T-cell (primary cell): Measurements from ENCODE around the gene MYLK2. TPM values are rescaled to one million over a fixed set of nuclear protein-coding genes. Genes with fewer than 3 reads are reported as not detected.
A peak's percentile ranks its signal among the peaks of the same experiment; 100 is the strongest.

Experiments
- ATAC-seq, 4 experiments: fragments of 200-7000 bp in 3 of 4; fragments of 150-1000 bp in 1 of 4; cut with Tn5 transposase; replicated peaks in 1 of 4; 1 replicate in 3 of 4; 2 replicates in 1 of 4; pipeline ENCODE4 v1.10.0; 2021; ENCODE audit warnings: moderate library complexity in 3 of 4, mild to moderate bottlenecking in 2 of 4, moderate number of reproducible peaks in 1 of 4
- CTCF ChIA-PET, 2 donors: fragments of 300-600 bp; sonication (Branson Sonifier 250); formaldehyde crosslinking; loops; one replicate each; lab custom pipeline; 2022; ENCODE audit warnings: antibody characterized with exemption in 2 of 2; lab: Charles Lee
- POLR2A ChIA-PET, 2 donors: fragments of 300-600 bp; sonication (Branson Sonifier 250); formaldehyde crosslinking; loops; one replicate each; lab custom pipeline; 2022; ENCODE audit warnings: antibody characterized with exemption in 2 of 2; lab: Charles Lee
- DNase-seq, 35 experiments: peaks; one replicate each; pipeline versions ENCODE4 v3.0.0 to v3.0.0-alpha.2; 2013 to 2023
- H3K27ac ChIP-seq: one replicate; pipeline ENCODE4 v1.5.1; 2013; ENCODE audit warnings: low read length
- H3K27me3 ChIP-seq, 2 experiments: replicated peaks in 1 of 2; 1 replicate in 1 of 2; 2 replicates in 1 of 2; pipeline versions ENCODE4 v1.6.1 to v1.7.0; 2013; ENCODE audit warnings: low read length in 1 of 2, mixed read lengths in 1 of 2; ENCODE audit not compliant: control insufficient read depth in 2 of 2, insufficient read depth in 2 of 2; ENCODE audit errors: extremely low read depth in 1 of 2
- H3K36me3 ChIP-seq, 2 donors: 1 replicate in 1 of 2; 2 replicates in 1 of 2; pipeline versions ENCODE4 v1.6.1 to v1.7.0; 2013; ENCODE audit warnings: low read length in 1 of 2; ENCODE audit not compliant: control insufficient read depth in 2 of 2, insufficient read depth in 1 of 2; ENCODE audit errors: extremely low read depth in 1 of 2
- H3K4me1 ChIP-seq, 2 experiments: 1 replicate in 1 of 2; 2 replicates in 1 of 2; pipeline versions ENCODE4 v1.6.1 to v1.7.0; 2013; ENCODE audit warnings: low read length in 2 of 2, mixed read lengths in 1 of 2; ENCODE audit not compliant: insufficient read depth in 2 of 2, control insufficient read depth in 1 of 2; ENCODE audit errors: extremely low read depth in 1 of 2
- H3K4me3 ChIP-seq, 2 donors: 1 replicate in 1 of 2; 2 replicates in 1 of 2; pipeline versions ENCODE4 v1.5.1 to v1.7.0; 2013; ENCODE audit warnings: mild to moderate bottlenecking in 2 of 2, low read length in 1 of 2, moderate library complexity in 1 of 2; ENCODE audit not compliant: control insufficient read depth in 1 of 2; ENCODE audit errors: extremely low read depth in 1 of 2
- H3K9me3 ChIP-seq: 2 replicates; pipeline ENCODE4 v1.7.0; 2013
- H3K27ac Mint-ChIP-seq, 2 donors: one replicate each; pipeline ENCODE4 v1.8.0; 2020 to 2021; ENCODE audit warnings: mild to moderate bottlenecking in 2 of 2, mixed read lengths in 2 of 2
- H3K27me3 Mint-ChIP-seq, 2 donors: one replicate each; pipeline ENCODE4 v1.8.0; 2021 to 2022; ENCODE audit warnings: mixed read lengths in 2 of 2
- H3K36me3 Mint-ChIP-seq: one replicate; pipeline ENCODE4 v1.8.0; 2021; ENCODE audit warnings: mixed read lengths
- H3K4me1 Mint-ChIP-seq, 3 donors: one replicate each; pipeline ENCODE4 v1.8.0; 2020 to 2022; ENCODE audit warnings: mixed read lengths in 3 of 3, mild to moderate bottlenecking in 1 of 3
- H3K4me3 Mint-ChIP-seq, 3 donors: one replicate each; pipeline ENCODE4 v1.8.0; 2020 to 2022; ENCODE audit warnings: mild to moderate bottlenecking in 3 of 3, mixed read lengths in 3 of 3, moderate library complexity in 3 of 3
- H3K9me3 Mint-ChIP-seq, 3 donors: one replicate each; pipeline ENCODE4 v1.8.0; 2020 to 2022; ENCODE audit warnings: mixed read lengths in 3 of 3
- WGBS: methylation state at CpG from one replicate; pipeline ENCODE4 v1.1.5; 2013; ENCODE audit warnings: missing lambda C conversion rate; ENCODE audit not compliant: insufficient coverage; 5-methylcytosine and 5-hydroxymethylcytosine counted together
- total RNA-seq, 35 experiments: library from RNA in 6 of 35; stranded (reverse) in 6 of 35; fragments of 120-200 nt in 1 of 35; gene quantifications; one replicate each; pipeline versions ENCODE4 v1.2.1 to v1.2.4 and lab custom pipeline; 2013 to 2026

The MYLK2 gene
- total RNA-seq, 5 donors from 2014 or later (not counting 1 experiment from before 2014, with no cell fraction given), result not detected

- peak overlapping the region in 1 of 2 donors; percentile 69 for H3K4me3 ChIP-seq
- POLR2A ChIA-PET, result interaction anchor here (0.7 kb wide), 2 partner anchors 14 to 110 kb away, joined by 3 to 4 read pairs; no protein-coding TSS in a partner anchor
- DNase-seq (no peak), ATAC-seq (no peak)
- H3K36me3 ChIP-seq, result no peaks in the 10 kb centered on the region
- no peak overlapping the region for H3K27ac Mint-ChIP-seq
- peak overlapping the region in 2 of 3 donors; percentile 9 to 84 for H3K4me3 Mint-ChIP-seq
- no peaks in the 10 kb centered on the region for H3K9me3 ChIP-seq
- 90% methylated on average over 3 of the region's 7 CpGs for WGBS
- peaks cover 5 to 30% of the 10 kb centered on the region in 2 donors for H3K27me3 Mint-ChIP-seq
- H3K27me3 ChIP-seq, result peaks cover 0 to 59% of the 10 kb centered on the region in 2 experiments
- H3K36me3 Mint-ChIP-seq, result no peaks in the 10 kb centered on the region
- H3K9me3 Mint-ChIP-seq, result no peaks in the 10 kb centered on the region
- CTCF ChIA-PET, result interaction anchor here in 1 of 2 donors (1.0 kb wide), 2 partner anchors 12 to 13 kb away, joined by 3 read pairs; no protein-coding TSS in a partner anchor
- peaks cover 3 to 19% of the 10 kb centered on the region in 2 experiments for H3K4me1 ChIP-seq
- no peak overlapping the region for H3K27ac ChIP-seq
- H3K4me1 Mint-ChIP-seq, result peaks cover 11 to 15% (median 12%) of the 10 kb centered on the region in 3 donors
These were observed 40.8 kb downstream of the MYLK2 start for GRCh38 chr20:31859998-31860380.

DNA sequence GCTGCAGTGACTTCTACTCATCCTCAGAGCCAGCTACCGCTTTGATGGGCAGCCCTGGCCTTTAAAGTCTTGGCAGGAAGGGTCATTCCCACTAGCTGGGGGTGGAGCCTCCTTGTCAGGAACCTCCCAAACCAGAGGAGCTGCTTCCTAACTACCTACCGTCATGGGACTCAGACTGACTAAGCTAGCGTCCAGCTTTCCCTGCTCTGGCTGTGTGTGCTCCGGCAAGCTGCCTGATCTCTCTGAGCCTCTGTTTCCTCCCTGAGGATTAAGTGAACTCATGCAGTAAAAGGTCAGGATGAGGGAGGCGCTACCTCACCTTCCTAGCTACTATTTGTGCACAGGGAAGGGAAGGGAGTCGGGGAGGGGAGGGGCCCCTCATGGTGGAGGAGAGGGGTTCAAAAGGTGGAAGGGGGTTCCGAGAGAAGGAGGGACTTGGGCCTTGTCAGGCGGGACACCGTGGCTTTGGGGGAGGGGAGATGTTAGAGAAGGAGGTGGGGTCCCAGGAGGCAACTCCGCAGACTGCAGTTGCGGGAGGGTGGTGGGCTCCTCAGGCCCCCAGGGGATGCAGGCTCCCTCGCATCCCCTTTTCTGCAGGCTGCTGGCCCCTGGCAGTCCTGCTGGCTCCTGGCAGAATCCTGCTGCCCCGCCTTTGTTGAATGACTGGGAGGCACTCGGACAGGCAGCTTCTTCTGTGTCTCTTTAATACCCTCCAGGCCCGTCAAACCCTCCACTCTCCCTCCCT lies 41.4 kb downstream of the MYLK2 start:
- 51% methylated on average over 9 of the region's 15 CpGs for WGBS
- H3K4me3 Mint-ChIP-seq, result peak overlapping the region; percentile 9 to 84 (median 39)
- ChIA-PET CTCF (interaction anchor here in 1 of 2 donors (1.0 to 1.6 kb wide), 3 partner anchors 12 to 91 kb away, joined by 3 to 4 read pairs (median 3); partner anchors contain the start of gene PDRG1), POLR2A (interaction anchor here (0.7 kb wide), 2 partner anchors 13 to 110 kb away, joined by 3 to 4 read pairs; no protein-coding TSS in a partner anchor)
- DNase-seq, result no peak
- H3K27ac ChIP-seq, result no peak overlapping the region
- peak overlapping the region; percentile 29 to 69 for H3K4me3 ChIP-seq
- peaks cover 11 to 15% (median 12%) of the 10 kb centered on the region in 3 donors for H3K4me1 Mint-ChIP-seq
- peaks cover 5 to 30% of the 10 kb centered on the region in 2 donors for H3K27me3 Mint-ChIP-seq
- H3K4me1 ChIP-seq, result peaks cover 3 to 19% of the 10 kb centered on the region in 2 experiments
- H3K27me3 ChIP-seq, result peaks cover 0 to 56% of the 10 kb centered on the region in 2 experiments
- no peaks in the 10 kb centered on the region for H3K9me3 ChIP-seq
- no peak overlapping the region for H3K27ac Mint-ChIP-seq
- no peaks in the 10 kb centered on the region for H3K36me3 Mint-ChIP-seq
- no peaks in the 10 kb centered on the region for H3K9me3 Mint-ChIP-seq
- H3K36me3 ChIP-seq, result no peaks in the 10 kb centered on the region
- ATAC-seq, result no peak

GRCh38 chr20:31861135-31861384 lies 41.9 kb downstream of the MYLK2 start:
- peak overlapping the region; percentile 29 to 69 for H3K4me3 ChIP-seq
- peak overlapping the region in 2 of 3 donors; percentile 39 to 84 for H3K4me3 Mint-ChIP-seq
- peaks cover 11 to 15% (median 12%) of the 10 kb centered on the region in 3 donors for H3K4me1 Mint-ChIP-seq
- no peaks in the 10 kb centered on the region for H3K36me3 ChIP-seq
- H3K27me3 ChIP-seq, result peaks cover 0 to 55% of the 10 kb centered on the region in 2 experiments
- H3K4me1 ChIP-seq, result peaks cover 3 to 19% of the 10 kb centered on the region in 2 experiments
- ATAC-seq, result peak in 3 of 4 experiments; percentile 48 to 50 (median 49)
- WGBS, result 2% methylated on average over 18 of the region's 20 CpGs
- no peaks in the 10 kb centered on the region for H3K9me3 ChIP-seq
- no peak overlapping the region for H3K27ac Mint-ChIP-seq
- POLR2A ChIA-PET, result no interaction called here
- CTCF ChIA-PET, result interaction anchor here in 1 of 2 donors (1.0 to 1.6 kb wide), 2 partner anchors 10 to 91 kb away, joined by 3 to 4 read pairs; partner anchors contain the start of gene PDRG1
- peaks cover 5 to 30% of the 10 kb centered on the region in 2 donors for H3K27me3 Mint-ChIP-seq
- H3K36me3 Mint-ChIP-seq, result no peaks in the 10 kb centered on the region
- H3K27ac ChIP-seq, result no peak overlapping the region
- no peaks in the 10 kb centered on the region for H3K9me3 Mint-ChIP-seq
- no peak for DNase-seq

- peak; percentile 87 to 94 (median 89) for ATAC-seq
- H3K4me3 Mint-ChIP-seq, result peak overlapping the region; percentile 49 to 84 (median 70)
- Histone ChIP-seq H3K9me3 (no peaks in the 10 kb centered on the region), H3K27ac (no peak overlapping the region), H3K4me1 (peaks cover 3 to 19% of the 10 kb centered on the region in 2 experiments), H3K36me3 (no peaks in the 10 kb centered on the region), H3K27me3 (peaks cover 0 to 50% of the 10 kb centered on the region in 2 experiments), H3K4me3 (peak overlapping the region; percentile 29 to 69)
- H3K4me1 Mint-ChIP-seq, result peaks cover 11 to 15% (median 12%) of the 10 kb centered on the region in 3 donors
- H3K27ac Mint-ChIP-seq, result no peak overlapping the region
- H3K27me3 Mint-ChIP-seq, result peaks cover 5 to 30% of the 10 kb centered on the region in 2 donors
- DNase-seq, result peak; percentile 28 to 77 (median 56)
- H3K36me3 Mint-ChIP-seq, result no peaks in the 10 kb centered on the region
- WGBS, result 15% methylated on average over 30 of the region's 60 CpGs
- no peaks in the 10 kb centered on the region for H3K9me3 Mint-ChIP-seq
- POLR2A ChIA-PET, result no interaction called here
- CTCF ChIA-PET, result interaction anchor here in 1 of 2 donors (1.0 to 1.6 kb wide), 2 partner anchors 9 to 90 kb away, joined by 3 to 4 read pairs; partner anchors contain the start of gene PDRG1
These were observed 42.4 kb downstream of the MYLK2 start for GRCh38 chr20:31861385-31862156.

DNA sequence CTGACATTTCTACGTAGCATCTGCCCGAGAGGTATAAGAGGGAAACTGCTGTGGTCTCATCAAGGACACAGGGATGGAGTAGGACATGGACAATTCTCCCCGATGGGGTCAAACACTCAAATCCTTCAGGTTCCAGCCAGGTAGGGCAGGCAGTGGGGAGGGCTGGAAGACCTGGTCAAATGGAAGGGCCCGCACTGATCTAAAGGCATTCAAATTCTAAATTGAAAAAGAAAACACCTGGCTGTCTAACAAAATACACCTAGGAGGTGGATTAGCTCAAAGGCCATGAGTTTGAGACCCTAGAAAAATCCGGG lies 43.0 kb downstream of the MYLK2 start:
- Histone ChIP-seq H3K27me3 (peaks cover 0 to 45% of the 10 kb centered on the region in 2 experiments), H3K36me3 (no peaks in the 10 kb centered on the region), H3K27ac (no peak overlapping the region), H3K9me3 (no peaks in the 10 kb centered on the region), H3K4me3 (no peak overlapping the region), H3K4me1 (peaks cover 3 to 19% of the 10 kb centered on the region in 2 experiments)
- Mint-ChIP-seq H3K9me3 (no peaks in the 10 kb centered on the region), H3K36me3 (no peaks in the 10 kb centered on the region), H3K27me3 (peaks cover 5 to 30% of the 10 kb centered on the region in 2 donors), H3K27ac (no peak overlapping the region), H3K4me1 (peaks cover 11 to 15% (median 12%) of the 10 kb centered on the region in 3 donors), H3K4me3 (peak overlapping the region; percentile 49 to 84 (median 70))
- no peak for ATAC-seq
- 100% methylated on average over 2 of the region's 5 CpGs for whole genome bisulfite sequencing
- DNase-seq, result no peak
- CTCF ChIA-PET, result interaction anchor here in 1 of 2 donors (1.0 to 1.6 kb wide), 2 partner anchors 9 to 90 kb away, joined by 3 to 4 read pairs; partner anchors contain the start of gene PDRG1
- POLR2A ChIA-PET, result no interaction called here

GRCh38 chr20:31862506-31862905 lies 43.4 kb downstream of the MYLK2 start:
- H3K27me3 Mint-ChIP-seq, result peaks cover 3 to 30% of the 10 kb centered on the region in 2 donors
- WGBS, result 98% methylated on average over 7 of the region's 8 CpGs
- no peak for DNase-seq

More at GRCh38 chr20:31862506-31862905, 43.4 kb downstream of the MYLK2 start:
- Histone ChIP-seq H3K4me3 (no peak overlapping the region), H3K9me3 (no peaks in the 10 kb centered on the region), H3K4me1 (peaks cover 3 to 19% of the 10 kb centered on the region in 2 experiments), H3K27me3 (peaks cover 0 to 41% of the 10 kb centered on the region in 2 experiments), H3K36me3 (no peaks in the 10 kb centered on the region), H3K27ac (no peak overlapping the region)
- no peak for ATAC-seq
- Mint-ChIP-seq H3K4me3 (peak overlapping the region in 2 of 3 donors; percentile 21 to 84), H3K4me1 (peaks cover 11 to 15% (median 12%) of the 10 kb centered on the region in 3 donors), H3K27ac (no peak overlapping the region), H3K9me3 (no peaks in the 10 kb centered on the region), H3K36me3 (no peaks in the 10 kb centered on the region)
- ChIA-PET CTCF (no interaction called here), POLR2A (no interaction called here)
